Inferior parietal cortex (tissue), 1 donor: ENCODE results near the gene POLE3.
"Not testable (repeated sequence)": the region's sequence is repeated elsewhere in the genome, so short reads cannot be mapped to it uniquely, and the experiment has no call there.

ENCODE experiments used
- DNase-seq: peaks from one replicate; pipeline ENCODE4 v3.0.0-alpha.2; 2016; ENCODE audit errors: extremely low spot score

Gene POLE3

GRCh38 chr9:113403646-113404045, 6.8 kb downstream of the POLE3 start:
- DNase-seq: no peak

GRCh38 chr9:113401027-113401792, 9.3 kb downstream of the POLE3 start, which contains the start of gene ALAD:
TSS of gene ALAD (minus strand) at chr9:113401284. CDS start at chr9:113393559, 7,725 bp downstream.
- peak; percentile 97 for DNase-seq

- no peak for DNase-seq
Measured at GRCh38 chr9:113399646-113400200, 10.8 kb downstream of the POLE3 start.

GRCh38 chr9:113398796-113399195, 11.7 kb downstream of the POLE3 start:
- DNase-seq: no peak

- DNase-seq: no peak
Measured at GRCh38 chr9:113397203-113397631, 13.3 kb downstream of the POLE3 start.

GRCh38 chr9:113395000-113395861, 15.2 kb downstream of the POLE3 start:
- no peak for DNase-seq

GRCh38 chr9:113393281-113393680, 17.2 kb downstream of the POLE3 start:
- no peak for DNase-seq

- DNase-seq: no peak
Measured at GRCh38 chr9:113391917-113392316, 18.6 kb downstream of the POLE3 start.

GRCh38 chr9:113390192-113390960, 20.1 kb downstream of the POLE3 start:
- no peak for DNase-seq

GRCh38 chr9:113389451-113389850, 21.0 kb downstream of the POLE3 start:
- DNase-seq: no peak

- no peak for DNase-seq
Measured at GRCh38 chr9:113388833-113389232, 21.6 kb downstream of the POLE3 start.

GRCh38 chr9:113387560-113388230, 22.8 kb downstream of the POLE3 start:
- DNase-seq: no peak

- DNase-seq: no peak
Measured at GRCh38 chr9:113386571-113387393, 23.7 kb downstream of the POLE3 start.

GRCh38 chr9:113381909-113382411, 28.5 kb downstream of the POLE3 start:
- no peak for DNase-seq

- DNase-seq: not testable (repeated sequence)
Measured at GRCh38 chr9:113381441-113381840, 29.0 kb downstream of the POLE3 start.

GRCh38 chr9:113380869-113381378, 29.6 kb downstream of the POLE3 start:
- DNase-seq: no peak

GRCh38 chr9:113379829-113380210, 30.7 kb downstream of the POLE3 start:
- DNase-seq: not testable (repeated sequence)

- DNase-seq: not testable (repeated sequence)
Measured at GRCh38 chr9:113379094-113379828, 31.2 kb downstream of the POLE3 start.
